Upper lobe of left lung (tissue), 4 donors: ENCODE results near the gene PPP1R1B.

Experiments used
- CTCF ChIP-seq, 6 experiments: fragments of 450-650 bp in 4 of 6; fragments of 200-600 bp in 2 of 6; sonication (generic) in 2 of 6; IDR thresholded peaks; one replicate each; pipeline ENCODE4 v1.5.1; 2016 to 2019; ENCODE audit warnings: antibody characterized with exemption in 6 of 6
- EP300 ChIP-seq, 4 donors: sonication (generic); formaldehyde crosslinking; IDR thresholded peaks; one replicate each; pipeline ENCODE4 v1.5.1; 2017; ENCODE audit warnings: antibody characterized with exemption in 4 of 4, control low read depth in 2 of 4
- POLR2A ChIP-seq, 4 donors: fragments of 450-650 bp; IDR thresholded peaks; one replicate each; pipeline ENCODE4 v1.5.1; 2016 to 2017; ENCODE audit warnings: antibody characterized with exemption in 4 of 4, mild to moderate bottlenecking in 2 of 4
- POLR2AphosphoS5 ChIP-seq, 2 donors: sonication (generic); formaldehyde crosslinking; IDR thresholded peaks; one replicate each; pipeline ENCODE4 v1.5.1; 2017; ENCODE audit warnings: antibody characterized with exemption in 2 of 2

GRCh38 chr17:39580082-39580468 is 46.7 kb upstream of the PPP1R1B start:
- TF ChIP-seq CTCF (IDR thresholded peaks at IDR 0.05) (no peak), POLR2AphosphoS5 (IDR thresholded peaks at IDR 0.05) (no peak), POLR2A (IDR thresholded peaks at IDR 0.05) (no peak), EP300 (IDR thresholded peaks at IDR 0.05) (no peak)
